ENCODE measurements around the gene MED9.

GRCh38 chr17:17527534-17527933, 50.7 kb downstream of the MED9 start:
- TF ChIP-seq CTCF (conservative IDR thresholded peaks at IDR 0.05; ENCODE audit: low read length) (no peak), EZH2phosphoT487 (IDR thresholded peaks at IDR 0.05; ENCODE audit: borderline replicate concordance) (no peak)
